ENCODE measurements around the gene SOAT2.
"Not testable (repeated sequence)": the region's sequence is repeated elsewhere in the genome, so short reads cannot be mapped to it uniquely, and the experiment has no call there.

Gene SOAT2

GRCh38 chr12:53101931-53102781 lies 1.1 kb upstream of the SOAT2 start:
- DNase-seq (ENCODE audit: low read depth in 2 of 2, low spot score in 1 of 2) = no peak

DNA sequence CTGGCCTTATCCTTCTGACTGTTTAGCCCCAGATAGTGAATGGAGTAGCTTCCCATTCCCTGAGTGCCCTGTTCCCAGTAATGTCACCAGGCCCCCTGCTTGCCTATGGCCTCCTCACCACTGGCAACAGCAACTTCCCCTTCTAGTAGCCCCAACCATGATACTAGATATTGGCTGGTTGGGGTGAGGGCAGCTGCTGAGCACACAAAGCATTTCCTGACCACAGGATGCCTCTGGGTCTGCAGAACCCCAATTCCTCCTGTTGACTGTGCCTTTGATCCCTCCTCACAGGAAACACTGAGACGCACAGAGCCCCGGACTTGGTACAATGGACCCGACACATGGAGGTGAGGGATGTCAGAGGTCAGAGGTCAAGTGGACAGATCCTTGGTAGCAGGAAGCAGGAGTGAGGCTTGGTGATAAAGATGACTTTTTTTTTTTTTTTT lies 597 bp downstream of the SOAT2 start:
- DNase-seq (ENCODE audit: low read depth in 2 of 2, low spot score in 1 of 2) = no peak

DNA sequence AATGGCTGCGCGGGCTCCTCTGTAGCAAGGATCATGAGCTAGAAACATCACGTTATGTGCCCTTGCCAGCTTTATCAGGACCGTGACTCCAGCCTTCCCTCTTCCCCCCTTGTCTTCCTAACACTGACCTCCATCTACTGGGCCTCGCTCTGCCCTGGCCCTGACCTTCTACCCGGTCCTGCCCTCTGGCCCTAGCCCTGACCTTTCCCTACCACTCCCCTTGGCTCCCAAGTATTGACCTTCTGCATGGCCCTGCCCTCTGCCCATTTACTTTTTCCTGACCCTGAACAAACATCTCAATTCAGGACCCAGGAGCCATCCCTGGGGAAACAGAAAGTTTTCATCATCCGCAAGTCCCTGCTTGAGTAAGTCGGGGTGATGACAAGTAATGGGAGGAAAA lies 2.0 kb downstream of the SOAT2 start:
- DNase-seq (ENCODE audit: low read depth in 2 of 2, low spot score in 1 of 2) = no peak

DNA sequence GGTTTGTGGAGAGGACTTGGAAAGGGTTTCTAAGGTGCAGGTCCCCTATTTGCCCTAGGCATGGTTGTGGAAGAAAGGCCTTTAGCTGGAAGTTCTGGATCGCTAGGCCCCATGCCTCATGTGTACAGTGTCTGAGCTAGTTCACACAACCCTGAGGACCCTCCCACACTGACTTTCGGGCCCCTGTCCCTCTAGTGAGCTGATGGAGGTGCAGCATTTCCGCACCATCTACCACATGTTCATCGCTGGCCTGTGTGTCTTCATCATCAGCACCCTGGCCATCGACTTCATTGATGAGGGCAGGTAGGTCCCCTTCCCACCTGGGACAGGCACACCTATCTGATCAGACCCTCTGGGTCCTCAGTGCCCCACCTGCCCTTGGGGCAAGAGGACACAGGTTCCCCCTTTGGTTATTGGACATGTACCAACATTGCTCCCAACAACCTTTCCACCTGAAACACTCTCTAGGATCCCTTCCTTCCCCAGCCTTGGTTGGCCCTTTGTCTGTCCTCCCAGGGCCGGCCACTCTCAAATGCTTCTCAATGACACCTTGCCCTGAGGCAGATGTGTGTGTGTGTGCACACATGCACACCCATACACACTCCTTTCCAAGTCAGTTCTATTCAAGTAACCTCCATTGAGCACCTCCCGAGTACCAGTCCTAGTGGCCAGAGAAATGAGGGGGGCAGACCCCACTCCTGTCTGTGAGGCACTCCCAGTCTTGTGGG lies 2.6 kb downstream of the SOAT2 start:
- no peak for DNase-seq (ENCODE audit: low read depth in 2 of 2, low spot score in 1 of 2)

DNA sequence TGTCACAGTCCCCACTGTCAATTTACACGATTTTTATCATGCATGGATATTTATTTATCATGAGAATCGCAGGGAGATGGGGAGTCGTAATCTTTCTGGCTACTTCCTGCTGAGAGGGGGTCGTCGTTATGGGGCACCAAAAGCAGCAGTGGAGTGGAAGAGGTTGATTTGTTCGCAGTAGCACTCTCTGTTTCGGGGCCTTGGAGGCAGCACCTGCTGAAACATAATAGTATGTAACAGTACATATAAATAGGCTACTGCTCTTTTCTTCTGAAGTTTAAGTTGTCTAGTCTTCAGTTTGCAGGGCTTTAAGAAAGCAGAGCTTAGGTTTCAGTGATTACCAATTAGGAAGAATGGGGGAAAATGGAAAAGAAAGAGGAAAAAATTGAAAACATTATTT lies 3.8 kb downstream of the SOAT2 start:
- no peak for DNase-seq (ENCODE audit: low read depth in 2 of 2, low spot score in 1 of 2)

DNA sequence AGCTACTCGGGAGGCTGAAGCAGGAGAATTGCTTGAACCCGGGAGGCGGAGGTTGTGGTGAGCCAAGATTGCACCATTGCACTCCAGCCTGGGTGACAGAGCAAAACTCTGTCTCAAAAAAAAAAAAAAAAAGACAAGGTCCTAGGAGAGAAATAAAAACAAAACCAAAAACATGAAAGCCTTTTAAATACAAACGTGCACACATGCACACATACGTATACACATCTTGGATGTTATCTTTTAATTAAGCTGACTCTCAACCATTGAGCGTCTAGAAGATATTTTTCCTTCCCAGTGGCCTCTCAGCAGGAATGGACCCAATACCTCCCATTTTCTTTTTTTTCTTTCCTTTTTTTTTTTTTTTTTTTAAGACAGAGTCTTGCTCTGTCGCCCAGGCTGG lies 9.1 kb downstream of the SOAT2 start:
- not testable (repeated sequence) for DNase-seq (ENCODE audit: low read depth in 2 of 2, low spot score in 1 of 2)

DNA sequence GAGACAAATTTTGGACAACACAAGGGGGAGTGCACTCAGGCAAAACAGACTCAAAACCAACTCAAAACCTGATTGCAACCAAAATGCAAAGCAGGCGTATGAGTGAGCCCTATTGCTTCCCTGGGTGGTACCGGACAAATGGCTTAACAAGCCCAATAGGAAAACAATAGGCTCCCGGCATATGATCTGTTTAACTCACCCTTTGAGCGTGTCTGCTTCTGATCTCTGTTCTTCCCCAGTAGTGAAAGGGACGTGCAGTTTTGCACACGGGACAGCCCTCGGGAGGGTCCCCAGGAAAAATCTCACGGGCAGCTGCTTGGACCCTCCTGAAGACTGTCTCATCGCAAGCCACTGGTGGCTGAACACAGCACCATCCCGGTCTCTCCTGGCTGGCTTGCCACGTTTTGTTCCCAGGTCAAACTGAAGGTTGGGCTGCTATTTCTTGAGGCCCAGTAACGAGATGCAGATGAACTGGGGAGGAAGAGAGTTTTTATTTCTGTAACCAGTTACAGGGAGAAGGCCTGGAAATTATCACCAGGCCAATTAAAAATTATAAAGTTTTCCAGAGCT lies 9.9 kb downstream of the SOAT2 start:
- DNase-seq (ENCODE audit: low read depth in 2 of 2, low spot score in 1 of 2) = no peak

GRCh38 chr12:53113951-53114350 lies 10.7 kb downstream of the SOAT2 start:
- no peak for DNase-seq (ENCODE audit: low read depth in 2 of 2, low spot score in 1 of 2)

DNA sequence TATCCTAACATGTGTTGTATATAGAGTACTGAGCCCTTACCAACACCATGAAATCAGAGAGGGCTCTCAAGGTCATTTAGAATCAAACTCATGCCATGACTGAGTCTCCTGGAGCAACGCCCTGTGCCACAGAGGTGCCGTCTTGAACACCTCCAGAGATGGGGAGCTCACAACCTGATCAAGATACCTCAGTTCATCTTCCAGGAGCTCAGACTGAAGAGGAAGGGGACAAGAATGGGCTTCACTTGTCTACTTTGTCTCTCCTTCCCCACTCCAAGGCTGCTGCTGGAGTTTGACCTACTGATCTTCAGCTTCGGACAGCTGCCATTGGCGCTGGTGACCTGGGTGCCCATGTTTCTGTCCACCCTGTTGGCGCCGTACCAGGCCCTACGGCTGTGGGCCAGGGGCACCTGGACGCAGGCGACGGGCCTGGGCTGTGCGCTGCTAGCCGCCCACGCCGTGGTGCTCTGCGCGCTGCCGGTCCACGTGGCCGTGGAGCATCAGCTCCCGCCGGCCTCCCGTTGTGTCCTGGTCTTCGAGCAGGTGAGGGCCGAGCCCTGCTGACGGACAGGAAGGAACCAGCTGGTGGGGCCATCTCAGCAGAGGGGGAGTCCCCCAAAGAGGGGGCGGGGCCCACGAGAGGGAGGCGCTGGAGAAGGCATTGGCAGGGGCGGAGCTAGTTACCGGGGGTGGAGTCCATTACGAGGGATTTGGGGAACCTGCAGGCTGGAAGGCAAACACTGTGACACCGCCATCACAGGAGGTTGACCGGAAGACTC lies 12.0 kb downstream of the SOAT2 start:
- DNase-seq (ENCODE audit: low read depth in 2 of 2, low spot score in 1 of 2) = no peak

GRCh38 chr12:53115891-53116648 lies 12.8 kb downstream of the SOAT2 start:
- no peak for DNase-seq (ENCODE audit: low read depth in 2 of 2, low spot score in 1 of 2)

DNA sequence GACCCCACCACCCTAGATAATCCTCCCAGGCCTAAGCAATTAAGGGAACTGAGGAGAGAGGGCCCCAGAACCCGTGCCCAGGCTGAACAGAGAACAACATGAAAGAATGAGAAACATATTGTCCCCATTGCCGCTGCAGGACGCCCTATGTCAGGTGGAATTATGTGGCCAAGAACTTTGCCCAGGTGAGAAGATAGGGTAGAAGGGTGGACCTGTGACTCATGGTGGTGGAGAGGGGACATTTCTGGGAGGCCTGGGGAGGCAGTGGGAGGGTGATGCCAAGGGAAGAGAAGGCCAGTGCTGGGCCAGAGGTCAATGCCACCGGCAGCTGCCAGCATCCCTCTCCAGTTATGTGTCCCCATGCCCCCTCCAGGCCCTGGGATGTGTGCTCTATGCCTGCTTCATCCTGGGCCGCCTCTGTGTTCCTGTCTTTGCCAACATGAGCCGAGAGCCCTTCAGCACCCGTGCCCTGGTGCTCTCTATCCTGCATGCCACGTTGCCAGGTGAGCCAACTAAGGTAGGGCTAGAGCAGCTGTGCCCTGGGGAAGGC lies 15.5 kb downstream of the SOAT2 start:
- no peak for DNase-seq (ENCODE audit: low read depth in 2 of 2, low spot score in 1 of 2)

GRCh38 chr12:53120685-53121525 lies 17.6 kb downstream of the SOAT2 start:
- no peak for DNase-seq (ENCODE audit: low read depth in 2 of 2, low spot score in 1 of 2)

DNA sequence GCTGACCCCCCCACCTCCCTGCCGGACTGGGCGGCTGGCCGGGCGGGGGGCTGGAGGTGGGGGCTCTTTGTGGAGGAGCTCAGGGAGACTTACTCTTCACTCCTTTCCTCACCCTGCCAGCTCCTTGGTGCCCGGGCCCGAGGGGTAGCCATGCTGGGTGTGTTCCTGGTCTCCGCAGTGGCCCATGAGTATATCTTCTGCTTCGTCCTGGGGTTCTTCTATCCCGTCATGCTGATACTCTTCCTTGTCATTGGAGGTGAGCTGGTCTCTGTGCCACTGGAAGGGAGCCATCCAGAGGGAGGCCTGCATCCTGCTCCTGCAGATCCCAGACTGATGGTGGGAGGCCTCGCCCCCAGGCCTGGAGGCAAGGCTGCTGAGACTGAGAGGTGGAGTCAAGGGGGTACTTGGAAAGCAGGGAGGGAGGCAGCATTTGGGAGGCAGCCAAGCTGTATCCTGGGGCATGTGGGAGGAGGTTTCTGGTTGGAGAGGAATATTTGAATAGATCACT lies 19.7 kb downstream of the SOAT2 start:
- no peak for DNase-seq (ENCODE audit: low read depth in 2 of 2, low spot score in 1 of 2)

GRCh38 chr12:53123578-53124351 lies 20.5 kb downstream of the SOAT2 start:
- no peak for DNase-seq (ENCODE audit: low read depth in 2 of 2, low spot score in 1 of 2)

GRCh38 chr12:53124352-53124723 lies 21.1 kb downstream of the SOAT2 start:
- DNase-seq (ENCODE audit: low read depth in 2 of 2, low spot score in 1 of 2) = no peak

DNA sequence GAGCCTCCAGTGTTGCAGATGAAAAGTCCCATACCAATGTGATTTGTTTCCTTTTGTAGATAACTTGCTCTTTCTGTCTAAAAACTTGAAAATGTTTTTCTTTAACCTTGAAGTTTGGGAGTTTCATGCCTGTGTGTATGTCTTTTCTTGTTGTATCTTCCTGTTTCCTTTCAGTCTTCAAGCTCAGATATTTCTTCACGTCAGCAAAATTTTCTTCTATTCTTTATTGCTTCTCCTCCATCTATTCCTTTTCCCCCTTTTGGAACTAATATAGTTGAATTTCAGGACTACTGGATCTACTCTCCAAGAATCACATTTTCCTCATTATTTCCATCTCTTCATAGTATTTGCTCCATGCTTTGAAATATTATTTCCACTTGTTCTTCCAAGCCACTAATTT lies 23.9 kb downstream of the SOAT2 start:
- no peak for DNase-seq (ENCODE audit: low read depth in 2 of 2, low spot score in 1 of 2)

DNA sequence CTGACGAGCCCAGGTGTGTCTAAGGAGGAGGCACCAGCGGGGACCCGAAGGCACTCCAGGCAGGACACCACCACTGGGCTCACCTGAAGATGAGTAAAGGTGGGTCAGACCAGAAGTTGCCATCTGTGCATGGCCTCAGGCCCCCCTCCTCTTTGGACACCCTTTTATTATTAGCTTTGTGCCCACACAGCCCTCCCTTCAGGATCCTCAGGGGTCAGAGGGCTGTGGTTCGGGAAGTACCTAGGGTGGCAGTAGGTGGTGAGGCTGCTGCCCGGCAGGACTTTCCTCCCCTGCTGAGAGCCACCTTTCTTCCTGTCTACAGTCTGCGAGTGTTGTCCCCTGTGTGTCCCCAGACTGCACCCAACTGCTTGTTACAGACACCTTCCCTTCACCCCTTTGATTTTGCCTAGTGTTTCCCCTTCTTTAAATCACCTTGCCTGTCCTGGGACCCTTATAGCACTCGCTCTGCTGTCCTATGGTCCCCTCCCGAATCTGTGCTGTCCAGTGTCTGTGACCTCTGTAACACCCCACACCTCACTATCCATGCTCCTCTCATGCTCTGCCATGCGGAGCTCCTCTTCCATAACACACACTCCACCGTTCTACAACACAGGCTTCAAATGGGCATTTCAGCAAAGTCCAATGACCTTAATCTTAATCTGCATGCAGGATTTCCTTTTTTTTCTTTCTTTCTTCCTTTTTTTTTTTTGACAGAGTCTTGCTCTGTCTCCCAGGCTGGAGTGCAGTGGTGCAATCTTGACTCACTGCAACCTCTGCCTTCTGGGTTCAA lies 25.7 kb downstream of the SOAT2 start:
- no peak for DNase-seq (ENCODE audit: low read depth in 2 of 2, low spot score in 1 of 2)

DNA sequence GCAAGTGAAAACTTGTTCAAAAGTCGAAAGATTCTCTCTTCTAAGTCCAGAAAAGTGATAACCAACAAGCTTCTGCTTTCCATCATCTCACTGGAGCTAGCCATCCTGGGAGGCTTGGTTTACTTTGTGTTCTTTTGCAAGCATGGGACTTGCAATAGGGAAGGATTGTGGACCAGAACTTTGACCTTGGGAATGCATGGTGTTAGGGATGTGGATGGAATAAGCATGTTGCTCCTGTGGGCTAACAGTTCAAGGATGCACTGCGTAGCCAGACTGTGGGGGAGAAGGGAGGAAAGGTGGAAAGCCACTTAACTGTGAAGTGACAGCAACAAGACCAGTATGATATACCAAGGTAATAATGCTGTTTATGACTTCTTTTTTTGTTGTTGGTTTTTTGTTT lies 28.6 kb downstream of the SOAT2 start:
- no peak for DNase-seq (ENCODE audit: low read depth in 2 of 2, low spot score in 1 of 2)

Measured in stimulated activated CD8-positive, alpha-beta memory T cell treated with anti-CD3 and anti-CD28 coated beads, Interleukin-4, amount 100 ng/mL, for 1 hour (primary cell).